ENCODE data around the gene UBP1.

- no peak for TF ChIP-seq CTCF (IDR thresholded peaks at IDR 0.05; ENCODE audit: low read depth, low read length, poor library complexity, severe bottlenecking)
- no peak for TF ChIP-seq EZH2phosphoT487 (IDR thresholded peaks at IDR 0.05; ENCODE audit: borderline replicate concordance, low read length)
These were observed 1.2 kb downstream of the UBP1 start for GRCh38 chr3:33438881-33439545.

Measured in DOHH2 (cell line).